ENCODE results near the gene FBXL2. TPM values are rescaled to one million over a fixed set of nuclear protein-coding genes. Genes with fewer than 3 reads are reported as not detected.

The FBXL2 gene
- total RNA-seq, 3 donors from 2014 or later (not counting 1 experiment from before 2014, with no cell fraction given): not detected

- Mint-ChIP-seq H3K27ac (no peak overlapping the region), H3K4me3 (no peak overlapping the region), H3K9me3 (peaks cover 0 to 3% of the 10 kb centered on the region in 2 donors), H3K36me3 (no peaks in the 10 kb centered on the region), H3K27me3 (ENCODE audit: low read depth in 2 of 2) (peaks cover 2 to 3% of the 10 kb centered on the region in 2 donors), H3K4me1 (no peaks in the 10 kb centered on the region)
- DNase-seq: no peak
- no peak for ATAC-seq
- 81% methylated on average over 2 of the region's 2 CpGs for WGBS (ENCODE audit: insufficient coverage)
- Histone ChIP-seq H3K27ac (ENCODE audit: low read length) (no peak overlapping the region), H3K9me3 (ENCODE audit: control insufficient read depth, insufficient read depth, low read length) (no peaks in the 10 kb centered on the region), H3K4me3 (ENCODE audit: low read length) (no peak overlapping the region), H3K36me3 (ENCODE audit: control insufficient read depth, insufficient read depth, low read length) (no peaks in the 10 kb centered on the region), H3K4me1 (ENCODE audit: control insufficient read depth, insufficient read depth, low read length) (no peaks in the 10 kb centered on the region), H3K27me3 (ENCODE audit: control insufficient read depth, insufficient read depth, low read length) (no peaks in the 10 kb centered on the region)
- intact Hi-C loops (cut with micrococcal nuclease): no loop called here
- no peak for TF ChIP-seq CTCF (IDR thresholded peaks at IDR 0.05)
Measured at GRCh38 chr3:33256249-33256648, 21.0 kb upstream of the FBXL2 start.

- Mint-ChIP-seq H3K27ac (no peak overlapping the region), H3K9me3 (peaks cover 2 to 3% of the 10 kb centered on the region in 2 donors), H3K4me1 (no peaks in the 10 kb centered on the region), H3K27me3 (ENCODE audit: low read depth in 2 of 2) (peaks cover 0 to 3% of the 10 kb centered on the region in 2 donors), H3K36me3 (no peaks in the 10 kb centered on the region), H3K4me3 (no peak overlapping the region)
- WGBS (ENCODE audit: insufficient coverage): 94% methylated on average over 3 of the region's 5 CpGs
- ATAC-seq: no peak
- H3K27ac ChIP-seq (ENCODE audit: low read length): no peak overlapping the region
- no peaks in the 10 kb centered on the region for H3K27me3 ChIP-seq (ENCODE audit: control insufficient read depth, insufficient read depth, low read length)
- no peak for DNase-seq
- intact Hi-C loops (cut with micrococcal nuclease): no loop called here
- no peaks in the 10 kb centered on the region for H3K4me1 ChIP-seq (ENCODE audit: control insufficient read depth, insufficient read depth, low read length)
- TF ChIP-seq CTCF (IDR thresholded peaks at IDR 0.05): no peak
- H3K9me3 ChIP-seq (ENCODE audit: control insufficient read depth, insufficient read depth, low read length): no peaks in the 10 kb centered on the region
- no peaks in the 10 kb centered on the region for H3K36me3 ChIP-seq (ENCODE audit: control insufficient read depth, insufficient read depth, low read length)
- no peak overlapping the region for H3K4me3 ChIP-seq (ENCODE audit: low read length)
Measured at GRCh38 chr3:33260104-33260503, 17.1 kb upstream of the FBXL2 start.

- intact Hi-C loops (cut with micrococcal nuclease): no loop called here
- no peak for ATAC-seq
- no peak overlapping the region for H3K27ac ChIP-seq (ENCODE audit: low read length)
- H3K27me3 Mint-ChIP-seq (ENCODE audit: low read depth in 2 of 2): peaks cover 3 to 13% of the 10 kb centered on the region in 2 donors
- H3K9me3 Mint-ChIP-seq: peaks cover 2 to 3% of the 10 kb centered on the region in 2 donors
- no peaks in the 10 kb centered on the region for H3K4me1 ChIP-seq (ENCODE audit: control insufficient read depth, insufficient read depth, low read length)
- WGBS (ENCODE audit: insufficient coverage): 90% methylated on average over 3 of the region's 3 CpGs
- DNase-seq: no peak
- no peaks in the 10 kb centered on the region for H3K27me3 ChIP-seq (ENCODE audit: control insufficient read depth, insufficient read depth, low read length)
- no peak for TF ChIP-seq CTCF (IDR thresholded peaks at IDR 0.05)
- H3K4me1 Mint-ChIP-seq: no peaks in the 10 kb centered on the region
- H3K4me3 ChIP-seq (ENCODE audit: low read length): no peak overlapping the region
- H3K36me3 ChIP-seq (ENCODE audit: control insufficient read depth, insufficient read depth, low read length): no peaks in the 10 kb centered on the region
- H3K4me3 Mint-ChIP-seq: no peak overlapping the region
- H3K27ac Mint-ChIP-seq: no peak overlapping the region
- H3K9me3 ChIP-seq (ENCODE audit: control insufficient read depth, insufficient read depth, low read length): peaks cover 5% of the 10 kb centered on the region
- no peaks in the 10 kb centered on the region for H3K36me3 Mint-ChIP-seq
Measured at GRCh38 chr3:33269385-33269784, 7.9 kb upstream of the FBXL2 start.

- Histone ChIP-seq H3K9me3 (ENCODE audit: control insufficient read depth, insufficient read depth, low read length) (peaks cover 5% of the 10 kb centered on the region), H3K27ac (ENCODE audit: low read length) (no peak overlapping the region), H3K4me3 (ENCODE audit: low read length) (no peak overlapping the region), H3K27me3 (ENCODE audit: control insufficient read depth, insufficient read depth, low read length) (no peaks in the 10 kb centered on the region), H3K36me3 (ENCODE audit: control insufficient read depth, insufficient read depth, low read length) (no peaks in the 10 kb centered on the region), H3K4me1 (ENCODE audit: control insufficient read depth, insufficient read depth, low read length) (no peaks in the 10 kb centered on the region)
- TF ChIP-seq CTCF (IDR thresholded peaks at IDR 0.05): no peak
- Mint-ChIP-seq H3K36me3 (no peaks in the 10 kb centered on the region), H3K4me3 (no peak overlapping the region), H3K27ac (no peak overlapping the region), H3K4me1 (no peaks in the 10 kb centered on the region), H3K27me3 (ENCODE audit: low read depth in 2 of 2) (peaks cover 5 to 15% of the 10 kb centered on the region in 2 donors), H3K9me3 (no peaks in the 10 kb centered on the region)
- ATAC-seq: no peak
- WGBS (ENCODE audit: insufficient coverage): 85% methylated on average over 4 of the region's 4 CpGs
- intact Hi-C loops (cut with micrococcal nuclease): no loop called here
- DNase-seq: no peak
Measured at GRCh38 chr3:33271324-33271723, 5.9 kb upstream of the FBXL2 start.
